H1 (cell line): ENCODE data around the gene PRKCH.

ENCODE experiments used
- CHD2 ChIP-seq: IDR thresholded peaks from 2 replicates; pipeline ENCODE4 v1.6.1; 2012; ENCODE audit warnings: low read length, improper control_type of control experiment
- POLR2A ChIP-seq, 2 experiments: IDR thresholded peaks; 1 replicate in 1 of 2; 2 replicates in 1 of 2; pipeline ENCODE4 v1.6.1; 2011; ENCODE audit warnings: low read depth in 2 of 2, low read length in 2 of 2, mild to moderate bottlenecking in 2 of 2; ENCODE audit errors: control extremely low read depth in 1 of 2

DNA sequence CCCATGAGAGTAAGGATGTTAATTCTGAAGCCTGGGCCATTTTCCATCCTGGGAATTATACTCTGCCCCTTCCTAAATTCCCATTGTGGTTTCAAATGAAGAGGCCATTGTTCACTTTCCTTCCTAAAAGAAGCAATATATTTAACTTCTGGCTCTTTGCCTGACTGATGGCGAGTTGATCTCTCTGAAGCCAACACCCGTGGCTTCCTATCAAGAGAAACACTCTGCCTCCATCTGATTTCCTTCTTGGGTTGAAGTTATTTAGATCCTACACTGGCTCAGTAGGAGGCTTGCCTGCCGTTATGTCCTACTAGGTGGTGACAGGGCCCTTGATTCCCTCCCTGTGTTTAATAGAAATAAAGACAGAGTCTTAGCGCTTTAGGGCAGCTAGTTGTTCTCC, 97.4 kb downstream of the PRKCH start:
- TF ChIP-seq POLR2A (IDR thresholded peaks at IDR 0.05; ENCODE audit: control extremely low read depth in 1 of 2, low read depth in 2 of 2, low read length in 2 of 2) (no peak), CHD2 (no peak)
